HepG2 (cell line): ENCODE results near the gene SIRT1. TPM values are rescaled to one million over a fixed set of nuclear protein-coding genes. Genes with fewer than 3 reads are reported as not detected.

ENCODE experiments used
- ETV5 ChIP-seq: IDR thresholded peaks from 2 replicates; pipeline ENCODE4 v1.6.1; 2018; ENCODE audit warnings: missing biosample characterization, missing genetic modification reagents, inconsistent platforms, borderline replicate concordance
- IRX3 ChIP-seq: sonication (generic); formaldehyde crosslinking; IDR thresholded peaks from 2 replicates; pipeline ENCODE4 v1.8.1; 2023; ENCODE audit warnings: mild to moderate bottlenecking, low read depth, missing genetic modification reagents, borderline replicate concordance
- POLR2A ChIP-seq, 2 experiments: IDR thresholded peaks; 2 replicates each; pipeline ENCODE4 v1.6.1; 2011; ENCODE audit warnings: low read depth in 2 of 2, low read length in 2 of 2, mild to moderate bottlenecking in 1 of 2, moderate library complexity in 1 of 2; ENCODE audit not compliant: insufficient read depth in 1 of 2
- RBM39 ChIP-seq: fragments of 200-400 bp; formaldehyde crosslinking; IDR thresholded peaks from one replicate; pipeline ENCODE4 v1.6.1; 2018; ENCODE audit warnings: antibody characterized with exemption, mild to moderate bottlenecking, low read depth, low read length; ENCODE audit not compliant: poor library complexity, severe bottlenecking
- TRIM24 ChIP-seq: sonication (generic); formaldehyde crosslinking; IDR thresholded peaks from 2 replicates; pipeline ENCODE4 v1.8.0; 2022; ENCODE audit warnings: mild to moderate bottlenecking, missing genetic modification reagents
- ZNF234 ChIP-seq: sonication (generic); formaldehyde crosslinking; conservative IDR thresholded peaks from 2 replicates; pipeline ENCODE4 v1.5.1; 2020; ENCODE audit warnings: mild to moderate bottlenecking, missing genetic modification reagents
- ZNF616 ChIP-seq: sonication (generic); formaldehyde crosslinking; IDR thresholded peaks from 2 replicates; pipeline ENCODE4 v1.5.0; 2020; ENCODE audit warnings: low read depth, mild to moderate bottlenecking, missing genetic modification reagents
- polyA plus RNA-seq, 8 experiments: library from polyadenylated mRNA; depleted of rRNA in 3 of 8; stranded (reverse) in 7 of 8; unstranded in 1 of 8; fragments of >200 nt; fragmentation: Illumina TruSeq in 4 of 8; extraction: Trizol in 4 of 8; gene quantifications; 2 replicates each; pipeline versions ENCODE4 v1.2.1 to v1.2.3, GENCODE V29; 2011 to 2016; ENCODE audit warnings: low read depth in 4 of 8, missing spikeins in 1 of 8, mixed read lengths in 1 of 8; ENCODE audit not compliant: insufficient read depth in 1 of 8
- total RNA-seq, 5 experiments: library from RNA; depleted of rRNA; stranded (reverse); fragments of >200 nt; fragmentation: Illumina TruSeq; extraction: Trizol; gene quantifications; 2 replicates each; pipeline ENCODE4 v1.2.3, GENCODE V29; 2016; ENCODE audit warnings: low read depth in 1 of 5
- TF ChIP-seq, protein P1 (sequence below): sonication (generic); formaldehyde crosslinking; IDR thresholded peaks from 2 replicates; pipeline ENCODE4 v1.4.0; 2020; ENCODE audit warnings: missing genetic modification reagents, borderline replicate concordance
- TF ChIP-seq, protein P2 (sequence below): sonication (generic); formaldehyde crosslinking; IDR thresholded peaks from 2 replicates; pipeline ENCODE4 v1.9.0; 2021; ENCODE audit warnings: mild to moderate bottlenecking, missing genetic modification reagents
- TF ChIP-seq, protein P3 (sequence below): sonication (generic); formaldehyde crosslinking; IDR thresholded peaks from 2 replicates; pipeline ENCODE4 v1.5.1; 2020; ENCODE audit warnings: missing genetic modification reagents, mild to moderate bottlenecking, borderline replicate concordance
- TF ChIP-seq, protein P4 (sequence below), 2 experiments: sonication (generic) in 1 of 2; formaldehyde crosslinking in 1 of 2; IDR thresholded peaks; 2 replicates each; pipeline versions ENCODE4 v1.5.1 to v1.6.1; 2011 to 2020; ENCODE audit warnings: borderline replicate concordance in 1 of 2, low read depth in 1 of 2, low read length in 1 of 2, mild to moderate bottlenecking in 1 of 2, missing genetic modification reagents in 1 of 2, moderate library complexity in 1 of 2

The SIRT1 gene
- total and polyA plus RNA-seq, 2 of the 13 experiments (the other 11 are each of a cell fraction or from before 2014, with no cell fraction given), result 9.4 to 10.2 TPM

DNA sequence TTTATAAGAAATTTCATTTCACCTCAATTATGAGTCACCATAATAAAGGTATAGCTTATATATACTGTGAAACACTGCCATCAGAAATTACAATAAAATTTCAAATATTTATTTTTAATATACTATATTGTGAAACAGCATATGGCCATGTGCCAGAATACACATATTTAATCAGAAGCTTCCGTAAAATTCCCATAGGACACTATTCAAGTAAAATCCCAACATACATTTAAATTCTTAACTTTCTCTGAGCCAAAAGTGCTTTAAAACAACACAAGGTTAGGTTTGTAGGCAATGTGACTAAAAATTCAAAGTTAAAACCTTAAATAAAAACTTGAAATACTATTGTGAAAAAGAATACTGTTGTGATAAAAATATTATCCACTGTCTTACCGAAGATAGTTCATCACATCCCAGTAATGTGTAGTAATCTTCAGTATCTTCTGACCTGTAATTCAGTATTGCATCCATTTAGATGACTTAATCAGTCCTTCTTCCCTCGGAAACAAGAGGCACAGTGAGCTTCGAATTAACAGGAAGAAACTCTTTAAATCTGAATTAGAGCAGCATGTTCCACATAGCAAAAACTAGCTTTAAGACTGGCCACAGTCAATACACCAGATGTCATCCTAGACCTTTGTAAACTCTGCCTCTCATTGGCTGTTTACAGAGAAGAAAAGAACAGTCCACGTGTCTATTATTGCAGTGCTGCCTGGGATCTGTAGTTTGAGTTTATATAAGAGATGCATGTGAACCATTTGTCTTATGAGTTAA is 46.7 kb upstream of the SIRT1 start, which contains the start of gene DNAJC12 (continued):
- TF ChIP-seq IRX3 (CRISPR knock-in tag) (no peak), ZNF234 (CRISPR knock-in tag) (no peak), RBM39 (no peak), POLR2A (IDR thresholded peaks at IDR 0.05; ENCODE audit: insufficient read depth in 1 of 2, low read depth in 2 of 2, low read length in 2 of 2) (peak in 1 of 2 experiments; percentile 66; a peak in 2 of 4 replicates), ETV5 (CRISPR knock-in tag) (no peak), TRIM24 (no peak), ZNF616 (no peak)
- TF ChIP-seq, protein P1, sequence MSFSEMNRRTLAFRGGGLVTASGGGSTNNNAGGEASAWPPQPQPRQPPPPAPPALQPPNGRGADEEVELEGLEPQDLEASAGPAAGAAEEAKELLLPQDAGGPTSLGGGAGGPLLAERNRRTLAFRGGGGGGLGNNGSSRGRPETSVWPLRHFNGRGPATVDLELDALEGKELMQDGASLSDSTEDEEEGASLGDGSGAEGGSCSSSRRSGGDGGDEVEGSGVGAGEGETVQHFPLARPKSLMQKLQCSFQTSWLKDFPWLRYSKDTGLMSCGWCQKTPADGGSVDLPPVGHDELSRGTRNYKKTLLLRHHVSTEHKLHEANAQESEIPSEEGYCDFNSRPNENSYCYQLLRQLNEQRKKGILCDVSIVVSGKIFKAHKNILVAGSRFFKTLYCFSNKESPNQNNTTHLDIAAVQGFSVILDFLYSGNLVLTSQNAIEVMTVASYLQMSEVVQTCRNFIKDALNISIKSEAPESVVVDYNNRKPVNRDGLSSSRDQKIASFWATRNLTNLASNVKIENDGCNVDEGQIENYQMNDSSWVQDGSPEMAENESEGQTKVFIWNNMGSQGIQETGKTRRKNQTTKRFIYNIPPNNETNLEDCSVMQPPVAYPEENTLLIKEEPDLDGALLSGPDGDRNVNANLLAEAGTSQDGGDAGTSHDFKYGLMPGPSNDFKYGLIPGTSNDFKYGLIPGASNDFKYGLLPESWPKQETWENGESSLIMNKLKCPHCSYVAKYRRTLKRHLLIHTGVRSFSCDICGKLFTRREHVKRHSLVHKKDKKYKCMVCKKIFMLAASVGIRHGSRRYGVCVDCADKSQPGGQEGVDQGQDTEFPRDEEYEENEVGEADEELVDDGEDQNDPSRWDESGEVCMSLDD (CRISPR knock-in tag), result no peak
- TF ChIP-seq, protein P2, sequence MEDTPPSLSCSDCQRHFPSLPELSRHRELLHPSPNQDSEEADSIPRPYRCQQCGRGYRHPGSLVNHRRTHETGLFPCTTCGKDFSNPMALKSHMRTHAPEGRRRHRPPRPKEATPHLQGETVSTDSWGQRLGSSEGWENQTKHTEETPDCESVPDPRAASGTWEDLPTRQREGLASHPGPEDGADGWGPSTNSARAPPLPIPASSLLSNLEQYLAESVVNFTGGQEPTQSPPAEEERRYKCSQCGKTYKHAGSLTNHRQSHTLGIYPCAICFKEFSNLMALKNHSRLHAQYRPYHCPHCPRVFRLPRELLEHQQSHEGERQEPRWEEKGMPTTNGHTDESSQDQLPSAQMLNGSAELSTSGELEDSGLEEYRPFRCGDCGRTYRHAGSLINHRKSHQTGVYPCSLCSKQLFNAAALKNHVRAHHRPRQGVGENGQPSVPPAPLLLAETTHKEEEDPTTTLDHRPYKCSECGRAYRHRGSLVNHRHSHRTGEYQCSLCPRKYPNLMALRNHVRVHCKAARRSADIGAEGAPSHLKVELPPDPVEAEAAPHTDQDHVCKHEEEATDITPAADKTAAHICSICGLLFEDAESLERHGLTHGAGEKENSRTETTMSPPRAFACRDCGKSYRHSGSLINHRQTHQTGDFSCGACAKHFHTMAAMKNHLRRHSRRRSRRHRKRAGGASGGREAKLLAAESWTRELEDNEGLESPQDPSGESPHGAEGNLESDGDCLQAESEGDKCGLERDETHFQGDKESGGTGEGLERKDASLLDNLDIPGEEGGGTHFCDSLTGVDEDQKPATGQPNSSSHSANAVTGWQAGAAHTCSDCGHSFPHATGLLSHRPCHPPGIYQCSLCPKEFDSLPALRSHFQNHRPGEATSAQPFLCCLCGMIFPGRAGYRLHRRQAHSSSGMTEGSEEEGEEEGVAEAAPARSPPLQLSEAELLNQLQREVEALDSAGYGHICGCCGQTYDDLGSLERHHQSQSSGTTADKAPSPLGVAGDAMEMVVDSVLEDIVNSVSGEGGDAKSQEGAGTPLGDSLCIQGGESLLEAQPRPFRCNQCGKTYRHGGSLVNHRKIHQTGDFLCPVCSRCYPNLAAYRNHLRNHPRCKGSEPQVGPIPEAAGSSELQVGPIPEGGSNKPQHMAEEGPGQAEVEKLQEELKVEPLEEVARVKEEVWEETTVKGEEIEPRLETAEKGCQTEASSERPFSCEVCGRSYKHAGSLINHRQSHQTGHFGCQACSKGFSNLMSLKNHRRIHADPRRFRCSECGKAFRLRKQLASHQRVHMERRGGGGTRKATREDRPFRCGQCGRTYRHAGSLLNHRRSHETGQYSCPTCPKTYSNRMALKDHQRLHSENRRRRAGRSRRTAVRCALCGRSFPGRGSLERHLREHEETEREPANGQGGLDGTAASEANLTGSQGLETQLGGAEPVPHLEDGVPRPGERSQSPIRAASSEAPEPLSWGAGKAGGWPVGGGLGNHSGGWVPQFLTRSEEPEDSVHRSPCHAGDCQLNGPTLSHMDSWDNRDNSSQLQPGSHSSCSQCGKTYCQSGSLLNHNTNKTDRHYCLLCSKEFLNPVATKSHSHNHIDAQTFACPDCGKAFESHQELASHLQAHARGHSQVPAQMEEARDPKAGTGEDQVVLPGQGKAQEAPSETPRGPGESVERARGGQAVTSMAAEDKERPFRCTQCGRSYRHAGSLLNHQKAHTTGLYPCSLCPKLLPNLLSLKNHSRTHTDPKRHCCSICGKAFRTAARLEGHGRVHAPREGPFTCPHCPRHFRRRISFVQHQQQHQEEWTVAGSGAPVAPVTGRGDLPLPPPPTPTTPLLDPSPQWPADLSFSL, result no peak
- TF ChIP-seq, protein P3, sequence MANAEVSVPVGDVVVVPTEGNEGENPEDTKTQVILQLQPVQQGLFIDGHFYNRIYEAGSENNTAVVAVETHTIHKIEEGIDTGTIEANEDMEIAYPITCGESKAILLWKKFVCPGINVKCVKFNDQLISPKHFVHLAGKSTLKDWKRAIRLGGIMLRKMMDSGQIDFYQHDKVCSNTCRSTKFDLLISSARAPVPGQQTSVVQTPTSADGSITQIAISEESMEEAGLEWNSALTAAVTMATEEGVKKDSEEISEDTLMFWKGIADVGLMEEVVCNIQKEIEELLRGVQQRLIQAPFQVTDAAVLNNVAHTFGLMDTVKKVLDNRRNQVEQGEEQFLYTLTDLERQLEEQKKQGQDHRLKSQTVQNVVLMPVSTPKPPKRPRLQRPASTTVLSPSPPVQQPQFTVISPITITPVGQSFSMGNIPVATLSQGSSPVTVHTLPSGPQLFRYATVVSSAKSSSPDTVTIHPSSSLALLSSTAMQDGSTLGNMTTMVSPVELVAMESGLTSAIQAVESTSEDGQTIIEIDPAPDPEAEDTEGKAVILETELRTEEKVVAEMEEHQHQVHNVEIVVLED, result peak; percentile 28; the same call in 1 of the 2 replicates
- TF ChIP-seq, protein P4, sequence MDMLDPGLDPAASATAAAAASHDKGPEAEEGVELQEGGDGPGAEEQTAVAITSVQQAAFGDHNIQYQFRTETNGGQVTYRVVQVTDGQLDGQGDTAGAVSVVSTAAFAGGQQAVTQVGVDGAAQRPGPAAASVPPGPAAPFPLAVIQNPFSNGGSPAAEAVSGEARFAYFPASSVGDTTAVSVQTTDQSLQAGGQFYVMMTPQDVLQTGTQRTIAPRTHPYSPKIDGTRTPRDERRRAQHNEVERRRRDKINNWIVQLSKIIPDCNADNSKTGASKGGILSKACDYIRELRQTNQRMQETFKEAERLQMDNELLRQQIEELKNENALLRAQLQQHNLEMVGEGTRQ (IDR thresholded peaks at IDR 0.05; ENCODE audit: low read depth, low read length), result peak; percentile 66
- TF ChIP-seq, protein P4 (CRISPR knock-in tag; IDR thresholded peaks at IDR 0.05; ENCODE audit: borderline replicate concordance), result peak; percentile 82; the same call in 1 of the 2 replicates
